Islet of Langerhans (tissue), 1 donor: Measurements from ENCODE around the gene TBXA2R.
"Not testable (repeated sequence)": the region's sequence is repeated elsewhere in the genome, so short reads cannot be mapped to it uniquely, and the experiment has no call there.

Experiments used
- FAIRE-seq: peaks from one replicate; lab custom pipeline; 2011; peaks lifted over from hg19 to GRCh38; lab: Jason Lieb, UNC

TBXA2R gene

GRCh38 chr19:3577723-3578344 is 28.8 kb downstream of the TBXA2R start:
- no peak for FAIRE-seq

- FAIRE-seq = no peak
These were observed 29.8 kb downstream of the TBXA2R start for GRCh38 chr19:3576696-3577443.

- FAIRE-seq = no peak
These were observed 30.6 kb downstream of the TBXA2R start for GRCh38 chr19:3575949-3576673.

GRCh38 chr19:3575260-3575741 is 31.4 kb downstream of the TBXA2R start:
- FAIRE-seq = no peak

GRCh38 chr19:3573858-3574637 is 32.6 kb downstream of the TBXA2R start:
- no peak for FAIRE-seq

GRCh38 chr19:3573162-3573857 is 33.4 kb downstream of the TBXA2R start:
- FAIRE-seq = no peak

GRCh38 chr19:3572855-3573161 is 33.9 kb downstream of the TBXA2R start, which contains the start of gene HMG20B:
TSS of gene HMG20B (plus strand) at chr19:3572944. CDS start at chr19:3573310, 366 bp downstream.
- no peak for FAIRE-seq

GRCh38 chr19:3572132-3572854 is 34.4 kb downstream of the TBXA2R start:
- FAIRE-seq = peak; percentile 55

- FAIRE-seq = no peak
These were observed 36.1 kb downstream of the TBXA2R start for GRCh38 chr19:3570606-3571011.

- not testable (repeated sequence) for FAIRE-seq
These were observed 36.6 kb downstream of the TBXA2R start for GRCh38 chr19:3570042-3570441.

- no peak for FAIRE-seq
These were observed 41.5 kb downstream of the TBXA2R start for GRCh38 chr19:3565139-3565538.

- no peak for FAIRE-seq
These were observed 42.8 kb downstream of the TBXA2R start for GRCh38 chr19:3563709-3564524.

- no peak for FAIRE-seq
These were observed 49.0 kb downstream of the TBXA2R start, which contains the start of gene MFSD12 for GRCh38 chr19:3557461-3558248. TSS of gene MFSD12 (minus strand) at chr19:3557586. CDS start at chr19:3557403, 183 bp downstream.

- no peak for FAIRE-seq
These were observed 49.7 kb downstream of the TBXA2R start for GRCh38 chr19:3556978-3557460.

GRCh38 chr19:3556423-3556977 is 50.2 kb downstream of the TBXA2R start:
- no peak for FAIRE-seq

- FAIRE-seq = no peak
These were observed 50.8 kb downstream of the TBXA2R start for GRCh38 chr19:3555653-3556422.

GRCh38 chr19:3554254-3555083 is 52.2 kb downstream of the TBXA2R start:
- no peak for FAIRE-seq
